GM03348 (cell line): ENCODE results near the gene NRDE2.
A peak's percentile ranks its signal among the peaks of the same experiment; 100 is the strongest.

ENCODE experiments used
- DNase-seq: peaks from one replicate; pipeline ENCODE4 v3.0.0; 2012; ENCODE audit warnings: low spot score

NRDE2 gene, protein sequence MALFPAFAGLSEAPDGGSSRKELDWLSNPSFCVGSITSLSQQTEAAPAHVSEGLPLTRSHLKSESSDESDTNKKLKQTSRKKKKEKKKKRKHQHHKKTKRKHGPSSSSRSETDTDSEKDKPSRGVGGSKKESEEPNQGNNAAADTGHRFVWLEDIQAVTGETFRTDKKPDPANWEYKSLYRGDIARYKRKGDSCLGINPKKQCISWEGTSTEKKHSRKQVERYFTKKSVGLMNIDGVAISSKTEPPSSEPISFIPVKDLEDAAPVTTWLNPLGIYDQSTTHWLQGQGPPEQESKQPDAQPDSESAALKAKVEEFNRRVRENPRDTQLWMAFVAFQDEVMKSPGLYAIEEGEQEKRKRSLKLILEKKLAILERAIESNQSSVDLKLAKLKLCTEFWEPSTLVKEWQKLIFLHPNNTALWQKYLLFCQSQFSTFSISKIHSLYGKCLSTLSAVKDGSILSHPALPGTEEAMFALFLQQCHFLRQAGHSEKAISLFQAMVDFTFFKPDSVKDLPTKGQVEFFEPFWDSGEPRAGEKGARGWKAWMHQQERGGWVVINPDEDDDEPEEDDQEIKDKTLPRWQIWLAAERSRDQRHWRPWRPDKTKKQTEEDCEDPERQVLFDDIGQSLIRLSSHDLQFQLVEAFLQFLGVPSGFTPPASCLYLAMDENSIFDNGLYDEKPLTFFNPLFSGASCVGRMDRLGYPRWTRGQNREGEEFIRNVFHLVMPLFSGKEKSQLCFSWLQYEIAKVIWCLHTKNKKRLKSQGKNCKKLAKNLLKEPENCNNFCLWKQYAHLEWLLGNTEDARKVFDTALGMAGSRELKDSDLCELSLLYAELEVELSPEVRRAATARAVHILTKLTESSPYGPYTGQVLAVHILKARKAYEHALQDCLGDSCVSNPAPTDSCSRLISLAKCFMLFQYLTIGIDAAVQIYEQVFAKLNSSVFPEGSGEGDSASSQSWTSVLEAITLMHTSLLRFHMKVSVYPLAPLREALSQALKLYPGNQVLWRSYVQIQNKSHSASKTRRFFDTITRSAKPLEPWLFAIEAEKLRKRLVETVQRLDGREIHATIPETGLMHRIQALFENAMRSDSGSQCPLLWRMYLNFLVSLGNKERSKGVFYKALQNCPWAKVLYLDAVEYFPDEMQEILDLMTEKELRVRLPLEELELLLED

DNA sequence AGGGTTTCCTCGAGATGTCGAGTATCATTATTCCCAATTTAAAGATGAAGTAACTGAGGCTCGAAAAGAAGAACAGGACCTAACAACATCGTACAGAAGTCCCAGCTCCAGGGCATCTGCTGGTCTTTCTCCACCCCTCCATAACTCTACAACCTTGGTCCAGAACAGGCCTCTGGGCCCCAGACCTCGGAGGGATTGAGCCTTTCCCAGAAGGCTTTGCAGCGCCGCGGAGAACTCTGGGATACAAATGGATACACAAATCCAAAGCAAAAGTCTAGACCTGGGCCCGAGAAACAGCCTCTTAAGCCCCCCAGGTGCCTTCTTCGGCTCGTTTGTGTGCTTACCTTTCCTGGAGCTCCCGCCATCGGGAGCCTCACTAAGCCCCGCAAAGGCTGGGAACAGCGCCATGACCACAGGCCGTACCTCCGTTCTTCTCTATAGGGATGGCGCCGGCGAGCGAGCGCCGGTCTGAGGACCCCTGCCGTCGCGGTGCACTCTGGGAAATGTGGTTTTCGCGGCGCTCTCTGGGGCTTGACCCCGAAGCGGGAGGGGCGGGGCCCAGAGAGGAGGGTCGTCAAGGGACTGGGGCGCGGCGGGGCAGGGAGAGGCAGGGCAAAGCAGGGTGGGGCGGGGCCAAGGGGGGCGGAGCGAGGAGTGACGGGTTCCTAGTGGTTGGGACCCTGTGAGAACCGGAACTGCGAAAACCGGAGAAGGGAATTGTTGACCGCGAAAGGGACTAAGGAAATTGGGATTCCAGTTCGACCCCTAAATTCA lies at the start of gene NRDE2:
Gene NRDE2 (minus strand): TSS at position 445 of the 774 bp plus-strand sequence. CDS start 37 bp downstream, at position 408.
- DNase-seq = peak; percentile 99

DNA sequence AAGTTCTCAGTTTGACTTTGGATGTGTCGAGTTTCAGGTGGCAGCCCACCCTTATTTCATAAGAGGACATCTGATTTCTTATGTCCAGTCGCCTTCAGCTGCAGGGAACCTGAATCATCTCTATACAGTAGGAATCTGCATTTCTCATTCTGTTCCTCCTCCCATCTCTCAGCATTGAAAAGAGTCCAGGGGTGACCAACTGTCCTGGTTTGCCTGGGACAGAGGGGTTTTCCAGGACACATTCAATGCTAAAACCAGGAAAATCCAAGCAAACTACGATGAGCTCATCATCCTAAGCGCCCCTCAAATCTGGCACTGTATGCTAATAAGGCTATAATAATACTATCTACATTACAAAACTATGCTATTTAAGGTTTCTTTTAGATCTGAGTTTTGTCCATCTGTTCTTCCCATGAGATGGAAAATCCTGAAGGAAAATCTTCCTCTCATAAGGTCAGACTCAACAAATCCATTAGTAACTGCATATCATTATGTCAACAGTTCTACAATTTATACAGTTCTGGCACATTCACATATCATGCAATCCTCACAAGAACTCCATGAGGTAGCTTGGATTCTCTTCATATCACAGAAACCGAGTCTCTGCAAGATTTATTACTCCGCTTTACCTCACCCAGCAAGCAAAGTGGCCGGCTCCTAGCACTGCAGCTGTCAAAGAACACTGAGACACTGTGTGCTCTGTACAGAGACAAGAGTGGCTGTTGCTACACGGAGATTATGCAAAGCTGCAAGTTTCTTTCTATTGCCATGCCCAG lies 49.5 kb upstream of the NRDE2 start:
- DNase-seq = no peak

DNA sequence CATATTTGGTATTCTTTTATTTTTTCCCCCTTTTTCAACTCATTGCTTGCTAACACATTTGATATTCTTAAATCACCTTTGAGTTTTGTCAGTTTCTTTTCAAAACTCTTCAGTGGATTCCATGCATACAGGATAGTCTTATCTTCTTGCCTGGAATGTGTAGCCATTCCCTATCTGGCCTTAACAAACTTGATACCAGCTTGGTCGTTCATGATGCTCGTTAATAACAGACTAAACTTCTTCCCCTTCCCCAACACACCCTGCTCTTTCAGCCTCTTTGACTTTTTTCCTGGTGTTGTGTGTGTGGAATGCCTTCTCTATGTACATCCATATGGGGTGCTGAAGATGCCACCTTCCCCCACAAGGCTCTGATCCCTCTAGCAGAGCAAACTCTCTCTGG lies 47.4 kb upstream of the NRDE2 start:
- DNase-seq = no peak

DNA sequence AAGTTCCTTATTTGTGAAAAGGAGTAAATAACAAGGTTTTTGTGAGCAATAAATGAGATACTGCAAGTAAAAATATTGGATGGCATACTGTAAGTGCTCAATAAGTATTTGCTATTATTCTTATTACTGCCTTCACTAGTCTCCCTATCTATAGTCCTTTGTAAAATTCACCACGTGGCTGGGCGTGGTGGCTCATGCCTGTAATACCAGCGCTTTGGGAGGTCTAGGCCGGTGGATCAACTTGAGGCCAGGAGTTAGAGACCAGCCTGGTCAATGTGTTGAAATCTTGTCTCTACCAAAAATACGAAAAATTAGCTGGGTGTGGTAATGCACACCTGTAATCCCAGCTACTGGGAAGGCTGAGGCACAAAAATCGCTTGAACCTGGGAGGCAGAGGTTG lies 46.5 kb upstream of the NRDE2 start:
- no peak for DNase-seq

DNA sequence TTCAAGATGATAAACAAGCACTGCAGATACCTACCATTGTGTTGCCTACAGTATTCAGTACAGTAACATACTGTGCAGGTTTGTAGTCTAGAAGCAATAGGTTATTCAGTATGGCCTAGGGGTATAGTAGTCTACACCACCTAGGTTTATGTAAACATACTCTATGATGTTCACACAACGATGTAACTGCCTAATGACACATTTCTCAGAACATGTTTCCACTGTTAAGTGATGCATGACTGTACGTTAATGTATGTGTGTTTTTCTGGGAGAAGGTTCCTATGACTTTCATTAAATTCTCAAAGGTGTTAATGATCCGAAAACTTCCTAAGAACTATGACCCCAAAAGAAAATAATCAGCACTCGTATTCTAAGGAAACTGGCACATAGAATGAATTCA lies 44.2 kb upstream of the NRDE2 start:
- DNase-seq = no peak

DNA sequence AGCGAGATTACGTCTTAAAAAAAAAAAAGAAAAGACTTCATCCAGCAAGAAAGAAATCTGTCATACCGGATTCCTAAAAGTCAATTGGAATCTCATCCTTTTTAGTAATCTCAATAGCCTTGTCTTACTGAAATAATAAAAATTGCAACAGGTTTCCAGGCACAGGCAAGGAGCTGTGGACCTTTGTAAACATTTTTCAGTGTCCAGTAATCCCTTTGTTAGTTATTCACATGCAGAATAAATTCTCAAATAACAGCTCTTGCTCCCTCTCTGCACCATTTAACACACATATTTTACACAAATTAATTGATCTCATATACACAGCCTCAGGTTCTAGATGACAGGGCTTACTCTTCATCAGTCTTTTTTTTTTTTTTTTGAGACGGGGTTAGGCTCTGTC lies 43.1 kb upstream of the NRDE2 start:
- no peak for DNase-seq

DNA sequence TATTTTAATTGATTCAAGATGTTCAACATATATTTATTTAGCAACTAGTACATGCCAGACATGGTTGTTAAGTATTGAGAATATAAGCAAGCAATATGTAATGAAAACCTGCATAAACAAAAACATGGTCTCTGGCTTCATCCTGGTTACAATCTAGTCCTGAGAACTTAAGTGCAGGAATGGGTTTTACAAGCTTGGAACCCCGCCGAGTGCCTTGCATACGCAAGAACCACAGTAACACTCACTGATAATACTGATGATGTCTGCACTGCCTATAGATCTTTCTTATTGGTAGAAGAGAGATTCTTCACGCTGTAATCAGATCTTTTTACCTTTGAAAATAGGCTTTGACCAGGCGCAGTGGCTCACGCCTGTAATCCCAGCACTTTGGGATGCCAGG lies 42.1 kb upstream of the NRDE2 start:
- DNase-seq = no peak

DNA sequence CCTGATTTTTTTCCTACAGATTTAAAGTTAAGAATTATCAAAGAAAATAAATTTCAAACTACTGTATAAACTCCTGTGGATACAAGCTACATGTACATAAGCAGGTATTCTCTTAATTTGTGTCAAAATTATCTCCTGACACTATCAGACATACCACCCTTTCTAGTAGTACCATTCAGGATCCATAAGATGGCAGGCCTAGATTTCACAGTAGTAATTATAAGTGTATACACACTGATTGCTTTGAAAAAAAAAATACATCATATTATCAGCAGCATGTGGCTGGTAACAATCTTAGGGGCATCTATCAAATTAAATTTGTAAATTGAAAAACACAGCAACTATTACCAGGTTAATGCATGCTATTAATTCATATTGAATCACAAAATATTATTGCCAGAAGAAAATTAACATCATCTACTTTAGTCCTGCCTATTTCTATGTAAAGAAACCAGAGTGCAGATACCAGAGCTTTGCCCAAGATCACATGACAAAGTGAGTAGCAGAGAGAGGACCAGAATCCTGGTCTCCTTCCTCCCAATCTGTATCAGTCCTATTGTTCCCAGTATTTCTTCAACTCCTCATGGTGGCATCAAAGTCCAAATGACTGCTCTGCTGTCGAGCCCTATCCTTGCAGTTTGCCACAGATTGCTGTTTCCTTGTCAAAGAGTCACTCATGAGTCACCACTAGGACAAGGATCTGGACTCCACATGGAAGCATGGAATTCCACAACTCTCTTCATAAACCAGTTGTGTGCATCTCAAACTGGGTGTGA lies 37.4 kb upstream of the NRDE2 start:
- no peak for DNase-seq

DNA sequence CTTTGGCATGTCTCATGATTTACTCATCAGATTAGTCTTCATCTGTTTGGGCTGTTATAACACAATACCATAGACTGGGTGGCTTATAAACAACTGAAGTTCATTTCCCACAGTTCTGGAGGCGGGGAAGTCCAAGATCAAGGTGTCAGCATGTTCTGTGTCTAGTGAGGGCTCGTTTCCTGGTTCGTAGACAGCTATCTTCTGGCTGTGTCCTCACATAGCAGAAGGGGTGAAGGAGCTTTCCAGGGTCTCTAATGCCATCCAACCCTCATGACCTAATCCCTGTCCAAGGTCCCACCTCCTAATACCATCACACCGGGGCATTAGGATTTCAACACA lies 30.8 kb upstream of the NRDE2 start:
- no peak for DNase-seq

DNA sequence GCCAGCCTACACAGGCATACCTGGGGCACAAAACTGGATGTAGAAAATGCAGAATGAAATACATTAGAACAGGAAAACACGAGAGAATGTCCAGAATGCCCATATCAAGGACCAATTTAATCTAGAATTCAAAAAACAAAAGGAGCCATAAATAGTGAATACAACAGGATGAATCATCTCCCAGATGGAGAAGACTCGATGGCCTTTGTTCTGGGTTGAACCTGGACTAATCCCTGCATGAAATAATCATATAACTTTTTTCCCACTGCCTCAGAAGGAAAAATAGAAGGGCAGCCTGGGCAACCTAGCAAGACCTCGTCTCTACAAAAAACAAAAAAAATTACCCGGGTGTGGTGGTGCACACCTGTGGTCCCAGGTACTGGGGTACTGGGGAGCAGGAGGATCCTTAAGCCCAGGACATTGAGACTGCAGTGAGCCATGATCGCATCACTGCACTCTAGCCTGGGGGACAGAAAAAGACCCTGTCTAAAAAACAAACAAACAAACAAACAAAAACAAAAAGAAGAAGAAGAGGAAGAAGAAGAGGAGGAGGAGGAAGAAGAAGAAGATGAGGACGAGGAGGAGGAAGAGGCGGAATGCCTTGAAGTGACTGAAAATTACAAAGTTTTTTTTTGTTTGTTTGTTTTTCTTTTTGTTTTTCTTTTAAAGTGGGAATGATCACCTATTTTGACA lies 30.3 kb upstream of the NRDE2 start:
- DNase-seq = no peak

DNA sequence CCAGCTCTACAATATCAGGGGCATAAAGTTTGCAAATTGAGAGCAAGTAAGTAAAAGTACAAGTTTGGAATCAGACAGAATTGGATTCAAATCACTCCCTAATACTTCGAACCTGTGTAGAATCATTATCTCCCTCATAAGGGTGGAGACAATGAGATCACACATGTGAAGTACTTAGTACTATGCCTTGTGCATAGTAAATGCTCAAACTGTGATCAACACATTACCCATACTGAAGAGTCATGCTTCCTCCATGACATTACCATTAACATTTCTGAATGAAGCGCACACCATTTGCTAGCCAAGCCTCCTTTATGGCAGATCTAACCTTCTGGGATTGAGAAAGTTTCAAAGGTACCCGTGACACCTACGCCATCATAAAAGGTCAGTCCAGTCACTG lies 26.6 kb upstream of the NRDE2 start:
- no peak for DNase-seq

DNA sequence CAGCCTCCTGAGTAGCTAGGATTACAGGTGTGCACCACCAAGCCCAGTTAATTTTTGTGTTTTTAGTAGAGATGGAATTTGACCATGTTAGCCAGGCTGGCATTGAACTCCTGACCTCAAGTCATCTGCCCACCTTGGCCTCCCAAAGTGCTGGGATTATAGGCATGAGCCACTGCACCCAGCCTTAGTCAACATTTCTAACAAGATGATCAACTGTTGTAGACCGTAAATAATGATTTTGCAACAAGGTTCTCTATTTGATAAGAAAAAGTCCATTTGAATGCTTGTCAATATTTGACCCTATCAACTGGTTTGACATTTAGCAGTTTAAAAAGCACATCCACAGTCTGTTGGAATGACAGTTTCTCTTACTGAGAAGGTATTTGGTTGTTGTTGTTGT lies 25.2 kb upstream of the NRDE2 start:
- no peak for DNase-seq

DNA sequence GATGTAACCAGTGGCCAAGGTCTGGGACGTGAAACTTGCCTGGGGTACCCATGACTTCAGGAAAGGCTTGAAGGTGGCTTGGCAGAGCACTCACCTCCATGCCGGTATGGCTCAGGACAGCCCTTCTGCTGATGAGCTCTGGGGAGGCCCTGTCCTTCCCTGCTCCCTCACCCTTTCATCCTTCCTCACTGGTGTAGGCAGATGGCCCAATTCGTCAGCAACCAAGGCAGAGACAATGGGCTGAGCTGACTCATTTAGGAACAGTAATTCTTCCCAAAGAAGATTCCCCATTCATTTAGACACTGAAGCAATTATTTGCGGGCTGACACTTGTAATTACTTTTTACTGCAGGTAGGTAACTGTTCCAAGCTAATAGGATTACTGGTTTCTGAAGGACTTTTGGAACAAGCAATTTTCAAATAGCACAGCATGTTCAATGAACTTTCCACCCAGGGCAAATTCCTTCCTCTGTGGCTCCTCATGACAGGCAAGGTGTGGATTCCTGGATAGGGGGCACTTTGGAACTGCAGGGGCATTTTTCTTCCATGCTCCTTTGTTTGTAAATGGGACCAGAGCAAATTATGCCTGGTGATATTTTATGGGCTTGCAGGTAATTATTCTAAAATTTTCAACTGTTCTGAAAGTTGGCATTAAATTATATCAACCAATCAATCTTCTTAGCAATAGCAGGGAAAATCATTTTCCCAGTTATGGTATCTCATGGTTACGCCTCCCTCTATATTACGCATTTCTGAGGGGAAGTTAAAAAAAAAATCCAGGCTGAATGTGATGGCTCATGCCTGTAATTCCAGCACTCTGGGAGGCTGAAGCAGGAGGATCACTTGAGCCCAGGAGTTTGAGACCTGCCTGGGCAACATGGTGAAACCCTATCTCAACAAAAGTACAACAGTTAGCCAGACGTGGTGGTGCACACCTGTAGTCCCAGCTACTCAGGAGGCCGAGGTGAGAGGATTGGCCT lies 24.1 kb upstream of the NRDE2 start:
- DNase-seq = peak; percentile 20

DNA sequence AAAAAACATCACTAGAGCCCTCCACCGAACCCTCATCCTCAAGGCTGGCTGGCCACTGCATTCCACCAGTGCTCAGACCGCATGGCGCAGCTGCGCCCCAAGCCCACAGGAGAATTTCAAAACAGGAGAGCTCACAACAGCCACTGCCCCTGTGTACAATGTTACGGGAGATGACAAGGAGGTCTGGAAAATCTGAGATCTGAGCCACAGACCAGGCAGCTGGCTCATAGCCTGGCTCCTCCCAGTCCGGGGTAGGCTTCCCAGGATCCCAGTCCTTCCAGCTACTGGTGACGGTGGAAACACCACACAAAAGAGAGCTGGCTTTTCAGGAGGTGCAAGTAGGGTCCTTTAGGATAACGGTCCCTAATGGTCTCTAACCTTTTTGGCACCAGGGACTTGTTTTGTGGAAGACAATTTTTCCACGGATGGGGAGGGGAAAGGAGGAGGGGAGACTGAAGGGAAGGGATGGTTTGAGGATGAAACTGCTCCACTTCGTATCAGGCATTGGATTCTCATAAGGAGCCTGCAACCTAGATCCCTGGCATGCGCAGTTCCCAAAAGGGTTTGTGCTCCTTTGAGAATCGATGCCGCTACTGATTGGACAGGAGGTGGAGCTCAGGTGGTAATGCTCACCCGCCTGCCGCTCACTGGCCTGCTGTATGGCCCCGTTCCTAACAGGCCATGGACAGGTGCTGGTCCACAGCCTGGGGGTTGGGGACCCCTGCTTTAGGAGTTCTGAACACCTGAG lies 23.0 kb upstream of the NRDE2 start:
- no peak for DNase-seq

DNA sequence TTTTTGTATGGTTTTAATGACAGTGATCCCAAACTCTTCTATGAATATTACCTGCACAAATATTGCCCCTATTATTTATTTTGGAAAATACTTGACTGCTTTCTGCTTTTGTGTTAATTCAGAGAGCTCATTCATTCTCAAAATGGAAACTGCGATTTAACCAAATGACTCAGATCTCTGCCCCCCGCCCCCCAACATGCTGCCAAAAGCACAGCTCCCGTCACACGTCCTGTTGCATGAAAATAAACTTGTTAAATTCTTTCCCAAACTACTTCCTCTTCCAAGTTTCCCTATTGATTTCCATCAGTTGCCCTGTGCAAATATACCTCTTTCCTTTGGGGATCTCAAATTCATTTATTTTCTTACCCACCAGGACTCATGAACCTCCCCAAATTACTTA lies 18.0 kb upstream of the NRDE2 start:
- no peak for DNase-seq

DNA sequence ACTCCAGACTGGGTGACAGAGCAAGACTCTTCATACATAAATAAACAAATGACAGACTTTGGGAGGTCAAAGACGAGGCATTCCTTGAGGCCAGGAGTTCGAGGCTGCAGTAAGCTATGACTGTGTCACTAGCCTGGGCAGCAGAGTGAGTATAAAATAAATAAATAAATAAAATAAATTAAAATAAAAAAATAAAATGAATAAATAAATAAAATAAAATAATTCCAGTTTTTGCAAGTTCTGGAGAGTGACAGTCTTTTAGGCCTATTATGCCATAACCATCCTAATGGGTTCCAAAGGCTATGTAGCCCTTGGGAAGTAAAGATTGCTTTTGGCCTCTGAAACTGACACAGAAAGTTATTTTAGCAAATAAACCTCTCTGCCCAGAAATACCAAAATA lies 16.5 kb upstream of the NRDE2 start:
- no peak for DNase-seq

DNA sequence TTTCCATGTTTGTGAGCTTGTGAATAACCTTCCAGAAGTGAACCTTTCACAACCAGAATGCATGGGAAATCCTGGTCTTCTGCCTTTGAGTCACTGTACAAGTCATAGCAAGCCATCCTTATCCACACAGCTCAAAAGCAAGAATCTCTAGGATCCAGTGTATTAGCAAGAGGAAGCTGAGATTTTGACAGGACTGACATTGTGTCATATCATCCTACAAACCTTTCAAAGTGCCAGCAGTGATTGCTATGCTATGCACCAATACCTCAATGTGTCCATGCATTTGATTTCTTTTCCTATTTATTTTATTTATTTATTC lies 13.5 kb upstream of the NRDE2 start:
- DNase-seq = no peak
